DOHH2 (cell line): ENCODE measurements around the gene IST1.

Experiments
- H3F3A ChIP-seq: fragments of 200-600 bp; sonication (generic), shearing (Covaris generic); 2 replicates; pipeline ENCODE4 v1.6.0; 2016; ENCODE audit warnings: antibody characterized with exemption, mild to moderate bottlenecking; ENCODE audit not compliant: control insufficient read depth, insufficient read depth
- H3K27ac ChIP-seq: fragments of 200-600 bp; sonication (generic); 2 replicates; pipeline ENCODE4 v1.5.1; 2014; ENCODE audit warnings: low read depth, mild to moderate bottlenecking, low read length, moderate library complexity
- H3K27me3 ChIP-seq: fragments of 200-600 bp; sonication (generic); 2 replicates; pipeline ENCODE4 v1.6.1; 2014; ENCODE audit warnings: mild to moderate bottlenecking, low read length, mixed read lengths; ENCODE audit not compliant: control insufficient read depth
- H3K36me3 ChIP-seq: fragments of 200-600 bp; sonication (generic); 2 replicates; pipeline ENCODE4 v1.6.1; 2014; ENCODE audit warnings: mild to moderate bottlenecking, low read length, moderate library complexity, mixed read lengths; ENCODE audit not compliant: control insufficient read depth
- H3K4me1 ChIP-seq: fragments of 200-600 bp; sonication (generic); 2 replicates; pipeline ENCODE4 v1.6.1; 2014; ENCODE audit warnings: mild to moderate bottlenecking, low read length, mixed read lengths; ENCODE audit not compliant: control insufficient read depth
- H3K4me2 ChIP-seq: fragments of 200-600 bp; sonication (generic); 2 replicates; pipeline ENCODE4 v1.6.0; 2014; ENCODE audit warnings: mild to moderate bottlenecking, low read length, moderate library complexity
- H3K4me3 ChIP-seq: fragments of 200-600 bp; sonication (generic); 2 replicates; pipeline ENCODE4 v1.5.1; 2014; ENCODE audit warnings: mild to moderate bottlenecking, low read length, mixed read lengths
- H3K79me2 ChIP-seq: fragments of 200-600 bp; sonication (generic); 2 replicates; pipeline ENCODE4 v1.6.1; 2014; ENCODE audit warnings: mild to moderate bottlenecking, low read length, mixed read lengths; ENCODE audit not compliant: control insufficient read depth
- H3K9me2 ChIP-seq: fragments of 200-600 bp; sonication (generic); replicated peaks from 2 replicates; pipeline ENCODE4 v1.6.1; 2014; ENCODE audit warnings: mild to moderate bottlenecking, low read length, mixed read lengths; ENCODE audit not compliant: control insufficient read depth
- H3K9me3 ChIP-seq: fragments of 200-600 bp; sonication (generic); 2 replicates; pipeline ENCODE4 v1.6.1; 2014; ENCODE audit warnings: antibody characterized with exemption, low read length, mixed read lengths; ENCODE audit not compliant: control insufficient read depth, insufficient read depth
- H4K20me1 ChIP-seq: fragments of 200-600 bp; sonication (generic); 2 replicates; pipeline ENCODE4 v1.6.0; 2014; ENCODE audit warnings: low read depth, mild to moderate bottlenecking, antibody characterized with exemption, low read length, moderate library complexity; ENCODE audit not compliant: control insufficient read depth, insufficient read depth
- CTCF ChIP-seq: fragments of 200-600 bp; sonication (generic); IDR thresholded peaks from one replicate; pipeline ENCODE4 v1.5.1; 2014; ENCODE audit warnings: antibody characterized with exemption, mild to moderate bottlenecking, low read depth, low read length; ENCODE audit not compliant: poor library complexity, severe bottlenecking
- EZH2phosphoT487 ChIP-seq: fragments of 200-600 bp; sonication (generic); IDR thresholded peaks from 2 replicates; pipeline ENCODE4 v1.6.1; 2017; ENCODE audit warnings: borderline replicate concordance, mild to moderate bottlenecking, antibody characterized with exemption, low read length, moderate library complexity, mixed read lengths

Gene IST1

GRCh38 chr16:71916397-71916920 is 21.1 kb downstream of the IST1 start:
- no peaks in the 10 kb centered on the region for H3K4me1 ChIP-seq
- no peak overlapping the region for H3K27ac ChIP-seq
- no peaks in the 10 kb centered on the region for H3K27me3 ChIP-seq
- peaks cover 94% of the 10 kb centered on the region for H3K79me2 ChIP-seq
- H3K9me2 ChIP-seq: no peaks in the 10 kb centered on the region
- H3K4me2 ChIP-seq: no peak overlapping the region
- no peaks in the 10 kb centered on the region for H3K9me3 ChIP-seq
- H3K4me3 ChIP-seq: no peak overlapping the region
- H3F3A ChIP-seq: peaks cover 5% of the 10 kb centered on the region; the same call in 1 of the 2 replicates
- H4K20me1 ChIP-seq: peaks cover 22% of the 10 kb centered on the region
- H3K36me3 ChIP-seq: peaks cover 87% of the 10 kb centered on the region
- TF ChIP-seq CTCF (no peak), EZH2phosphoT487 (no peak)

- Histone ChIP-seq H3K4me3 (no peak overlapping the region), H3K36me3 (peaks cover 94% of the 10 kb centered on the region), H3K79me2 (peaks cover 80% of the 10 kb centered on the region), H3K4me2 (no peak overlapping the region), H3F3A (peaks cover 5% of the 10 kb centered on the region; the same call in 1 of the 2 replicates), H3K27ac (no peak overlapping the region), H3K9me3 (no peaks in the 10 kb centered on the region), H3K27me3 (no peaks in the 10 kb centered on the region), H4K20me1 (peaks cover 18% of the 10 kb centered on the region), H3K4me1 (no peaks in the 10 kb centered on the region), H3K9me2 (no peaks in the 10 kb centered on the region)
- TF ChIP-seq CTCF: no peak
- no peak for TF ChIP-seq EZH2phosphoT487
Observed at GRCh38 chr16:71917900-71918299, 22.6 kb downstream of the IST1 start.

GRCh38 chr16:71919035-71919434 is 23.7 kb downstream of the IST1 start:
- Histone ChIP-seq H3F3A (peaks cover 5% of the 10 kb centered on the region; the same call in 1 of the 2 replicates), H3K9me3 (no peaks in the 10 kb centered on the region), H3K9me2 (no peaks in the 10 kb centered on the region), H3K27ac (no peak overlapping the region), H3K36me3 (peaks cover 98% of the 10 kb centered on the region), H3K27me3 (no peaks in the 10 kb centered on the region), H4K20me1 (peaks cover 12% of the 10 kb centered on the region), H3K4me3 (no peak overlapping the region), H3K4me2 (no peak overlapping the region), H3K79me2 (peaks cover 70% of the 10 kb centered on the region), H3K4me1 (no peaks in the 10 kb centered on the region)
- no peak for TF ChIP-seq EZH2phosphoT487
- TF ChIP-seq CTCF: no peak
